Vagina (tissue), 2 donors: ENCODE data around the gene G6PC3.

Experiments used
- POLR2A ChIP-seq, 2 donors: fragments of 450-650 bp; IDR thresholded peaks; one replicate each; pipeline ENCODE4 v1.6.1; 2017; ENCODE audit warnings: antibody characterized with exemption in 2 of 2, mild to moderate bottlenecking in 2 of 2, moderate library complexity in 2 of 2
- POLR2AphosphoS5 ChIP-seq, 2 donors: sonication (generic); formaldehyde crosslinking; IDR thresholded peaks; one replicate each; pipeline ENCODE4 v1.9.0; 2017; ENCODE audit warnings: antibody characterized with exemption in 2 of 2, mild to moderate bottlenecking in 2 of 2, low read depth in 1 of 2; ENCODE audit not compliant: insufficient read depth in 1 of 2
- TF ChIP-seq, protein P1 (sequence below), 3 experiments: fragments of 450-650 bp in 2 of 3; fragments of 200-600 bp in 1 of 3; sonication (generic) in 1 of 3; IDR thresholded peaks; one replicate each; pipeline ENCODE4 v1.5.1; 2017 to 2019; ENCODE audit warnings: antibody characterized with exemption in 3 of 3, mild to moderate bottlenecking in 2 of 3, moderate library complexity in 2 of 3

GRCh38 chr17:44085908-44086307 lies 15.4 kb downstream of the G6PC3 start:
- TF ChIP-seq POLR2AphosphoS5 (IDR thresholded peaks at IDR 0.05; ENCODE audit: insufficient read depth in 1 of 2, low read depth in 1 of 2): no peak
- TF ChIP-seq, protein P1, sequence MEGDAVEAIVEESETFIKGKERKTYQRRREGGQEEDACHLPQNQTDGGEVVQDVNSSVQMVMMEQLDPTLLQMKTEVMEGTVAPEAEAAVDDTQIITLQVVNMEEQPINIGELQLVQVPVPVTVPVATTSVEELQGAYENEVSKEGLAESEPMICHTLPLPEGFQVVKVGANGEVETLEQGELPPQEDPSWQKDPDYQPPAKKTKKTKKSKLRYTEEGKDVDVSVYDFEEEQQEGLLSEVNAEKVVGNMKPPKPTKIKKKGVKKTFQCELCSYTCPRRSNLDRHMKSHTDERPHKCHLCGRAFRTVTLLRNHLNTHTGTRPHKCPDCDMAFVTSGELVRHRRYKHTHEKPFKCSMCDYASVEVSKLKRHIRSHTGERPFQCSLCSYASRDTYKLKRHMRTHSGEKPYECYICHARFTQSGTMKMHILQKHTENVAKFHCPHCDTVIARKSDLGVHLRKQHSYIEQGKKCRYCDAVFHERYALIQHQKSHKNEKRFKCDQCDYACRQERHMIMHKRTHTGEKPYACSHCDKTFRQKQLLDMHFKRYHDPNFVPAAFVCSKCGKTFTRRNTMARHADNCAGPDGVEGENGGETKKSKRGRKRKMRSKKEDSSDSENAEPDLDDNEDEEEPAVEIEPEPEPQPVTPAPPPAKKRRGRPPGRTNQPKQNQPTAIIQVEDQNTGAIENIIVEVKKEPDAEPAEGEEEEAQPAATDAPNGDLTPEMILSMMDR (IDR thresholded peaks at IDR 0.05): no peak
- TF ChIP-seq POLR2A (IDR thresholded peaks at IDR 0.05): no peak
